ENCODE results near the gene PRSS33.

Gene PRSS33, protein sequence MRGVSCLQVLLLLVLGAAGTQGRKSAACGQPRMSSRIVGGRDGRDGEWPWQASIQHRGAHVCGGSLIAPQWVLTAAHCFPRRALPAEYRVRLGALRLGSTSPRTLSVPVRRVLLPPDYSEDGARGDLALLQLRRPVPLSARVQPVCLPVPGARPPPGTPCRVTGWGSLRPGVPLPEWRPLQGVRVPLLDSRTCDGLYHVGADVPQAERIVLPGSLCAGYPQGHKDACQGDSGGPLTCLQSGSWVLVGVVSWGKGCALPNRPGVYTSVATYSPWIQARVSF

DNA sequence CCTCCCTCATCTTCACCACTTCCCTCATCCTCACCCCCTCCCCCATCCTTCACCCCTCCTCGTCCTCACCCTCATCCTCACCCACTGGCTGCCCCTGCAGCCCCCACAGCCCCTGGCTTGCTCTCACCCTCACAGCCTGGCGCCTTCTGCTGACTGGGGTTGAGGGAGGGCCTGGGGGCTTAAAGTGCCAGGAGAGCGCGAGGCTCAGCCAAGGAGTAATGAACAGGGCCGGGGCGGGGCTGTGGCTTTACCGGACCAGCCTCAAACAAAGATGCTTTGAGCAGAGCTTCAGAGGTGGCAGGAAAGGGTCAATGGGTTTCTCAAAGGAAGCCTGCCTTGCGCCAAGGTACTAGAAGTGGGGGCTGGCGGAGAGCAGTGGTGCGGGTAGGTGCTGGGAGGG, at the start of gene PRSS33:
TSS of gene PRSS33 (minus strand) at position 155 of the 400 bp plus-strand sequence. CDS start 1,013 bp downstream, outside the sequence.
- DNase-seq (ENCODE audit: low read depth): no peak
- TF ChIP-seq, protein P1, sequence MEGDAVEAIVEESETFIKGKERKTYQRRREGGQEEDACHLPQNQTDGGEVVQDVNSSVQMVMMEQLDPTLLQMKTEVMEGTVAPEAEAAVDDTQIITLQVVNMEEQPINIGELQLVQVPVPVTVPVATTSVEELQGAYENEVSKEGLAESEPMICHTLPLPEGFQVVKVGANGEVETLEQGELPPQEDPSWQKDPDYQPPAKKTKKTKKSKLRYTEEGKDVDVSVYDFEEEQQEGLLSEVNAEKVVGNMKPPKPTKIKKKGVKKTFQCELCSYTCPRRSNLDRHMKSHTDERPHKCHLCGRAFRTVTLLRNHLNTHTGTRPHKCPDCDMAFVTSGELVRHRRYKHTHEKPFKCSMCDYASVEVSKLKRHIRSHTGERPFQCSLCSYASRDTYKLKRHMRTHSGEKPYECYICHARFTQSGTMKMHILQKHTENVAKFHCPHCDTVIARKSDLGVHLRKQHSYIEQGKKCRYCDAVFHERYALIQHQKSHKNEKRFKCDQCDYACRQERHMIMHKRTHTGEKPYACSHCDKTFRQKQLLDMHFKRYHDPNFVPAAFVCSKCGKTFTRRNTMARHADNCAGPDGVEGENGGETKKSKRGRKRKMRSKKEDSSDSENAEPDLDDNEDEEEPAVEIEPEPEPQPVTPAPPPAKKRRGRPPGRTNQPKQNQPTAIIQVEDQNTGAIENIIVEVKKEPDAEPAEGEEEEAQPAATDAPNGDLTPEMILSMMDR (IDR thresholded peaks at IDR 0.05; ENCODE audit: low read length, missing control alignments): no peak
- no peak within 1 kb of the TSS for H3K4me3 ChIP-seq (replicated peaks; ENCODE audit: low read depth, low read length)

DNA sequence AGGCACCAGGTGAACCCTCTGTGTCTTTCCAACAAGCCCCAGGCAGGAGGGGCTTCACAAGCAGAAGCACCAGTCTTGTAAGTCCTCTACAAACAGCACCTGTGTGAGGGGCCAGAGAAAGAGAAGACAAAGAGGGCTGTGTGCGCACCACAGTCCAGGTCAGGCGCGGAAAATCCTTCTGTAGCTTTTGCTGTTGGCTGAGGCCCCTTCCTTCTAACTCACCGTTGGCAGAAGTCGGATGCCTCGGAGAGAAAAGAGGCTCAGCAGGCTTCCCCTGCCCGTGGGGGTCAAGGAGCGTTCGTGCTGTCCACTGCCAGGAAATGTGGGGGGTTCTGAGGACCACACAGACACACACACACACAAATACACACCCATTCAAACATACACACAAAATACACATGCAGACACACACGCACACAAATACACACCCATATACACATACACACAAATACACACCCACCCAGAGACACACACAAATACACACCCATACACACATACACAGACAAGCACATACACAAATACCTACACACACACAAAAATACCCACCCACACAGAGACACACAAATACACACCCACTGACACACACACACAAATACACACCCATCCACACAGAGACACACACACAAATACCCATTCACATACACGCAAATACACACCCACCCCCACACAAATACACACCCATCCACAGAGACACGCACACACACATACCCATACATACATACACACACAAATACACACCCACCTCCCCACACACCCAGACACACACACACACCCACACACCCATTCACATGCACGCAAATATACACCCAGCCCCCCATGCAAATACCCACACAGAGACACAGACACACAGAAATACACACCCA, 49.5 kb upstream of the PRSS33 start:
- no peak for DNase-seq (ENCODE audit: low read depth)
- TF ChIP-seq, protein P1 (IDR thresholded peaks at IDR 0.05; ENCODE audit: low read length, missing control alignments): no peak
- H3K4me3 ChIP-seq (replicated peaks; ENCODE audit: low read depth, low read length): no peak overlapping the region

DNA sequence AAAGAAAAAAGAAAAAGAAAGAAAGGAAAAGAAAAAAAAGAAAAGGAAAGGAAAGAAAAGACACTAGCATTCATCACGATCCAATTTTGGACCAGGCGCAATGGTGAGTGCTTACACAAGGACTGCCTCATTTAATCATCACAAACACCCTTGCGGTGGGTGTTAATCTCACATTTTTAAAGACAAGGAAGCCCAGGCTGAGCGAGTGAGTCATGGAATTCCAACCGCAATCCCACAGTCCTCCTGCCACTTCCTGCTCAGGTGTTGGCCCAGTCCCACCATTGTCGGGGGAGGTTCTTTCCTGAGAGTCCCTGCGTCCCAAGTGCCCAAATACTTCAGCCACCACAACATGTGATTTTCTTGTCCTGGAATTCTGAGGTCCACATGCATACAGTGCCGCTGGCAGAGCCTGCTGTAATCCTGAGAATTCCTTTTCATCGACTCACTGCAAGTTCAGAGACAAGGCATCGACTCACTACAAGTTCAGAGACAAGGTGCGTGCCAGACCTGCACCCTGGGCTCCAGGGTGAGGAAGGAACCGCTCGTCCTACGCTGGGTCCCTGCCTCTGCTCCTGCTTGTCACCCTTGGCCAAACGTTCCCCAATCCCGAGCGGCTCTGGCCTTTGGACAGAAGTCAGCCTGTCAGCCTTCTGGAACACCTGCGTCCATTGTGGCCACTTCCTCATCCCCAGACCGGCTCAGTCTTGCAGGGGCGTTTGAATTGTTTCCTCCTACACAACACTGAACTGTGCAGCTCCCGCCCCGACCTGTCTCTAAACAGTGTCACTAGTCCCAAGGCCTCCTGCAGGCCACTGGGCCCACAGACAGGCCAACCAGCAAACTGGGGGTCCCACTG, 48.5 kb upstream of the PRSS33 start:
- TF ChIP-seq, protein P1 (IDR thresholded peaks at IDR 0.05; ENCODE audit: low read length, missing control alignments): no peak
- DNase-seq (ENCODE audit: low read depth): peak; percentile 90
- no peak overlapping the region for H3K4me3 ChIP-seq (replicated peaks; ENCODE audit: low read depth, low read length)

DNA sequence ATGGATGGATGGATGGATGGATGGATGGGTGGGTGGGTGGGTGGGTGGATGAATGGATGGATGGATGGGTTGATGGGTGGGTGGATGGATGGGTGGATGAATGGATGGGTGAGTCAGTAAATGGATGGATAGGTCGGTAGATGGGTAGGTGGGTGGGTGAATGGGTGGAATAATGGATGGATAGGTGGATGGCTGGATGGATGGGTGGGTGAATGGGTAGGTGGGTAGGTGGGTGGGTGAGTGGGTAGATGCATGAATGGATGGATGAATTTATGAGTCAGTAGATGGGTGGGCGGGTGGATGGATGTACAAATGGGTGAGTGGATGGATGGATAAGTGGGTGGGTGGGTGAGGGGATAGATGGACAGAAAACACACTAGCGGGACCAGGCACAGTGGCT, 47.6 kb upstream of the PRSS33 start:
- TF ChIP-seq, protein P1 (IDR thresholded peaks at IDR 0.05; ENCODE audit: low read length, missing control alignments): no peak
- H3K4me3 ChIP-seq (replicated peaks; ENCODE audit: low read depth, low read length): no peak overlapping the region
- no peak for DNase-seq (ENCODE audit: low read depth)

DNA sequence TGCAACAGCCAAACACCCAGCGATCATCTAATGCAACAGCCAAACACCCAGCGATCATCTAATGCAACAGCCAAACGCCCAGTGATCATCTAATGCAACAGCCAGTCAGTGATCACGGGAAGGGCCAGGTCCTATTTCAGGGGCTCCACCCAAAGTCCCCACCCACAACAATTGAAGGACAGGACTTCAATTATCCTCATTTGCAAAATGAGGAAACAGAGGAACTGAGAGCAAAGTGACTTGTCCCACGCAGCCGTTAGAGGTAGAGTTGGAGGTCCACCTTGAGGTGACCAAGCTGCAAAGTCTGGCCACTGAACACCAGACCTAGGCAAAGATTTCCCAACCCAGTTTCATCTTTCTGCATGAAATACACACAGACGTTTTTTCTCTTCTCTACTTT, 46.4 kb upstream of the PRSS33 start:
- no peak overlapping the region for H3K4me3 ChIP-seq (replicated peaks; ENCODE audit: low read depth, low read length)
- TF ChIP-seq, protein P1 (IDR thresholded peaks at IDR 0.05; ENCODE audit: low read length, missing control alignments): no peak
- DNase-seq (ENCODE audit: low read depth): no peak

DNA sequence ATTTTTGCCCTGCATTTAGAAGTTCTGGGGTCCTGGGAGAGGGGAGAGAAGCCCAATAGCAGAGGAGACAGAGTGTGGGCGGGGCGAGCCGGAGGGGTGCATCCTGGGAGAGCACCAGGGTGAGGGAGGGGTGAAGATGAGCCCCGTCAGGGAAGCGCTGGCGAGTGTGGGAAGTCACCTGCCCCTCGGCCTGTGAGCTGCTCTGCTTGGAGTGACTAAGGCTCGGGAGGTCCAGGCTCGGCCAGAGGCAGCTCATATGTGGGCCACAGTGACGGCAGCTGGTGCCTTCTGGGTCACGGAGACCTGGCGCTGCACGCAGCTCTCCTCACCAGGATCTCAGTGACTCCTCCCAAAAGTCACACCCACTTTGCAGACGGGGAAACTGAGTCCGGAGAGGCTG, 43.8 kb upstream of the PRSS33 start:
- no peak overlapping the region for H3K4me3 ChIP-seq (replicated peaks; ENCODE audit: low read depth, low read length)
- TF ChIP-seq, protein P1 (IDR thresholded peaks at IDR 0.05; ENCODE audit: low read length, missing control alignments): no peak
- DNase-seq (ENCODE audit: low read depth): no peak

Measured in fibroblast of pulmonary artery (primary cell).